ENCODE data around the gene PAH. TPM values are rescaled to one million over a fixed set of nuclear protein-coding genes. Genes with fewer than 3 reads are reported as not detected.

The PAH gene
- total and polyA plus RNA-seq, 2 of the 13 experiments (the other 11 are each of a cell fraction or from before 2014, with no cell fraction given), result 192 to 451 TPM

DNA sequence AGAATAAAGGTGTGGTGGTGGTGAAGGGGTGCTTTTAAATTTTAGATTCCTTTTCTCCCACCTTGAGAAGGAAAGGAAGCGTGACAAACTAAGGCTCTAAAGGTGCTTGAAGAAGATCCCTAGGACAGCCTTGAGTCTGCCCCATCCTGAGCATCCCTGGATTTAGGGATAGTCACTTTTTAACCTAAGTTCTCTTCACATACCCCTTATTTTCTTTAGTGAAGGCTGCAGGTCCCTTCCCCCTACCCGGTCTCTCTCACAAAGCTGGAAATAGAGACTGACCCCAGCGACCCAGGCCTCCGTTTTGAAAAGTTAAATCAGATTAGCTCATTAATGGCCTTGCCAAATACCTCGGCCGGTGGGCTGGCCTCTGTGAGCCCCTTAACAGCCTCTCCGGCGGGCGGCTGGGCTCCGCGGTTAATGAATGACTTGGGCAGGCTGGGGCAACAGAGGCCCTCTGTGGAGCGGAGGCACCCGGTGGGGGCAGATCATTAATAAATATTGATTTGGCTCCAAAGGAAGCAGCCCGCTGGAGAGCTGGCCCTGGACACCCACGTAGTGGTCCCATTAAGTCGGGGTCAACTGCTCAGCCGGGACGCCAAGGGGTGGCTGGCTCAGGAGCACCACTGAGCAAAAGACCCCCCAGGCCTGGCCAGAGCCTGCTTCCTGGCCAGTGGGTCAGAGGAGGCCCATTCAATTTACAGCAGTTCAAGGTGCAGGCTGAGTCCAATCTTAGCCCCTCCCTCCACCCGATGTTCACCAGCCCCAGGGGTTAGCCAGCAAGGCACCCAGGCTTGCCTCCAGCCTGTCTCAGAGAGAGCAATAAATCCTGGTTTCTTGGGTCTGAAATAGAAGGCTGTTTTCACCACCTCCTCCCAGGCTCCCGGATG, 31.8 kb downstream of the PAH start (continued):
- TF ChIP-seq, protein P1, sequence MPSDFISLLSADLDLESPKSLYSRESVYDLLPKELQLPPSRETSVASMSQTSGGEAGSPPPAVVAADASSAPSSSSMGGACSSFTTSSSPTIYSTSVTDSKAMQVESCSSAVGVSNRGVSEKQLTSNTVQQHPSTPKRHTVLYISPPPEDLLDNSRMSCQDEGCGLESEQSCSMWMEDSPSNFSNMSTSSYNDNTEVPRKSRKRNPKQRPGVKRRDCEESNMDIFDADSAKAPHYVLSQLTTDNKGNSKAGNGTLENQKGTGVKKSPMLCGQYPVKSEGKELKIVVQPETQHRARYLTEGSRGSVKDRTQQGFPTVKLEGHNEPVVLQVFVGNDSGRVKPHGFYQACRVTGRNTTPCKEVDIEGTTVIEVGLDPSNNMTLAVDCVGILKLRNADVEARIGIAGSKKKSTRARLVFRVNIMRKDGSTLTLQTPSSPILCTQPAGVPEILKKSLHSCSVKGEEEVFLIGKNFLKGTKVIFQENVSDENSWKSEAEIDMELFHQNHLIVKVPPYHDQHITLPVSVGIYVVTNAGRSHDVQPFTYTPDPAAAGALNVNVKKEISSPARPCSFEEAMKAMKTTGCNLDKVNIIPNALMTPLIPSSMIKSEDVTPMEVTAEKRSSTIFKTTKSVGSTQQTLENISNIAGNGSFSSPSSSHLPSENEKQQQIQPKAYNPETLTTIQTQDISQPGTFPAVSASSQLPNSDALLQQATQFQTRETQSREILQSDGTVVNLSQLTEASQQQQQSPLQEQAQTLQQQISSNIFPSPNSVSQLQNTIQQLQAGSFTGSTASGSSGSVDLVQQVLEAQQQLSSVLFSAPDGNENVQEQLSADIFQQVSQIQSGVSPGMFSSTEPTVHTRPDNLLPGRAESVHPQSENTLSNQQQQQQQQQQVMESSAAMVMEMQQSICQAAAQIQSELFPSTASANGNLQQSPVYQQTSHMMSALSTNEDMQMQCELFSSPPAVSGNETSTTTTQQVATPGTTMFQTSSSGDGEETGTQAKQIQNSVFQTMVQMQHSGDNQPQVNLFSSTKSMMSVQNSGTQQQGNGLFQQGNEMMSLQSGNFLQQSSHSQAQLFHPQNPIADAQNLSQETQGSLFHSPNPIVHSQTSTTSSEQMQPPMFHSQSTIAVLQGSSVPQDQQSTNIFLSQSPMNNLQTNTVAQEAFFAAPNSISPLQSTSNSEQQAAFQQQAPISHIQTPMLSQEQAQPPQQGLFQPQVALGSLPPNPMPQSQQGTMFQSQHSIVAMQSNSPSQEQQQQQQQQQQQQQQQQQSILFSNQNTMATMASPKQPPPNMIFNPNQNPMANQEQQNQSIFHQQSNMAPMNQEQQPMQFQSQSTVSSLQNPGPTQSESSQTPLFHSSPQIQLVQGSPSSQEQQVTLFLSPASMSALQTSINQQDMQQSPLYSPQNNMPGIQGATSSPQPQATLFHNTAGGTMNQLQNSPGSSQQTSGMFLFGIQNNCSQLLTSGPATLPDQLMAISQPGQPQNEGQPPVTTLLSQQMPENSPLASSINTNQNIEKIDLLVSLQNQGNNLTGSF (CRISPR knock-in tag; IDR thresholded peaks at IDR 0.05), result no peak
- TF ChIP-seq ZNF530 (CRISPR knock-in tag; IDR thresholded peaks at IDR 0.05; ENCODE audit: low read depth), result no peak
- no peak for TF ChIP-seq ZNF572 (CRISPR knock-in tag; IDR thresholded peaks at IDR 0.05)
- TF ChIP-seq ZNF709 (CRISPR knock-in tag; IDR thresholded peaks at IDR 0.05), result peak; percentile 81; the same call in 1 of the 2 replicates
- TF ChIP-seq BORCS8-MEF2B (CRISPR knock-in tag; IDR thresholded peaks at IDR 0.05), result peak; percentile 68; the same call in 1 of the 2 replicates
- TF ChIP-seq NRL (CRISPR knock-in tag; IDR thresholded peaks at IDR 0.05; ENCODE audit: borderline replicate concordance), result no peak
- peak; percentile 98 for TF ChIP-seq SATB2 (CRISPR knock-in tag; IDR thresholded peaks at IDR 0.05)
- TF ChIP-seq ZNF430 (CRISPR knock-in tag; IDR thresholded peaks at IDR 0.05), result peak; percentile 82; the same call in 1 of the 2 replicates
- TF ChIP-seq, protein P2, sequence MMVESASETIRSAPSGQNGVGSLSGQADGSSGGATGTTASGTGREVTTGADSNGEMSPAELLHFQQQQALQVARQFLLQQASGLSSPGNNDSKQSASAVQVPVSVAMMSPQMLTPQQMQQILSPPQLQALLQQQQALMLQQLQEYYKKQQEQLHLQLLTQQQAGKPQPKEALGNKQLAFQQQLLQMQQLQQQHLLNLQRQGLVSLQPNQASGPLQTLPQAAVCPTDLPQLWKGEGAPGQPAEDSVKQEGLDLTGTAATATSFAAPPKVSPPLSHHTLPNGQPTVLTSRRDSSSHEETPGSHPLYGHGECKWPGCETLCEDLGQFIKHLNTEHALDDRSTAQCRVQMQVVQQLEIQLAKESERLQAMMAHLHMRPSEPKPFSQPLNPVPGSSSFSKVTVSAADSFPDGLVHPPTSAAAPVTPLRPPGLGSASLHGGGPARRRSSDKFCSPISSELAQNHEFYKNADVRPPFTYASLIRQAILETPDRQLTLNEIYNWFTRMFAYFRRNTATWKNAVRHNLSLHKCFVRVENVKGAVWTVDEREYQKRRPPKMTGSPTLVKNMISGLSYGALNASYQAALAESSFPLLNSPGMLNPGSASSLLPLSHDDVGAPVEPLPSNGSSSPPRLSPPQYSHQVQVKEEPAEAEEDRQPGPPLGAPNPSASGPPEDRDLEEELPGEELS (CRISPR knock-in tag; IDR thresholded peaks at IDR 0.05), result peak; percentile 89
- no peak for TF ChIP-seq ZNF879 (CRISPR knock-in tag; IDR thresholded peaks at IDR 0.05)
- TF ChIP-seq, protein P3, sequence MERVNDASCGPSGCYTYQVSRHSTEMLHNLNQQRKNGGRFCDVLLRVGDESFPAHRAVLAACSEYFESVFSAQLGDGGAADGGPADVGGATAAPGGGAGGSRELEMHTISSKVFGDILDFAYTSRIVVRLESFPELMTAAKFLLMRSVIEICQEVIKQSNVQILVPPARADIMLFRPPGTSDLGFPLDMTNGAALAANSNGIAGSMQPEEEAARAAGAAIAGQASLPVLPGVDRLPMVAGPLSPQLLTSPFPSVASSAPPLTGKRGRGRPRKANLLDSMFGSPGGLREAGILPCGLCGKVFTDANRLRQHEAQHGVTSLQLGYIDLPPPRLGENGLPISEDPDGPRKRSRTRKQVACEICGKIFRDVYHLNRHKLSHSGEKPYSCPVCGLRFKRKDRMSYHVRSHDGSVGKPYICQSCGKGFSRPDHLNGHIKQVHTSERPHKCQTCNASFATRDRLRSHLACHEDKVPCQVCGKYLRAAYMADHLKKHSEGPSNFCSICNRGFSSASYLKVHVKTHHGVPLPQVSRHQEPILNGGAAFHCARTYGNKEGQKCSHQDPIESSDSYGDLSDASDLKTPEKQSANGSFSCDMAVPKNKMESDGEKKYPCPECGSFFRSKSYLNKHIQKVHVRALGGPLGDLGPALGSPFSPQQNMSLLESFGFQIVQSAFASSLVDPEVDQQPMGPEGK (CRISPR knock-in tag; IDR thresholded peaks at IDR 0.05), result peak; percentile 97
- no peak for TF ChIP-seq ZNF251 (CRISPR knock-in tag; IDR thresholded peaks at IDR 0.05)
- no peak; the same call in 1 of the 2 replicates for TF ChIP-seq ZNF556 (CRISPR knock-in tag; IDR thresholded peaks at IDR 0.05; ENCODE audit: borderline replicate concordance)
- no peak for TF ChIP-seq KLF13 (CRISPR knock-in tag; IDR thresholded peaks at IDR 0.05)
- TF ChIP-seq ELF3 (CRISPR knock-in tag; IDR thresholded peaks at IDR 0.05), result peak; percentile 37; the same call in 1 of the 2 replicates
- no peak; the same call in 1 of the 2 replicates for TF ChIP-seq SIX1 (CRISPR knock-in tag; IDR thresholded peaks at IDR 0.05; ENCODE audit: borderline replicate concordance)
- peak; percentile 65 for TF ChIP-seq SAP130 (CRISPR knock-in tag; IDR thresholded peaks at IDR 0.05; ENCODE audit: low read depth)
- no peak for TF ChIP-seq NFE2L1 (CRISPR knock-in tag; IDR thresholded peaks at IDR 0.05; ENCODE audit: borderline replicate concordance)

Data from HepG2 (cell line).